ENCODE measurements around the gene TTC1.

- TF ChIP-seq CTCF (conservative IDR thresholded peaks at IDR 0.05; ENCODE audit: low read length) (no peak), EZH2phosphoT487 (IDR thresholded peaks at IDR 0.05; ENCODE audit: borderline replicate concordance, low read depth, low read length) (no peak)
Measured at GRCh38 chr5:159971931-159972461, 36.9 kb upstream of the TTC1 start.

Measured in OCI-LY7 (cell line).